Gastroesophageal sphincter (tissue), 3 donors: ENCODE data around the gene DEDD2.

Experiments
- CTCF ChIP-seq, 4 experiments: fragments of 200-600 bp in 2 of 4; fragments of 450-650 bp in 2 of 4; sonication (generic) in 1 of 4; IDR thresholded peaks; one replicate each; pipeline ENCODE4 v1.5.1; 2017 to 2019; ENCODE audit warnings: antibody characterized with exemption in 4 of 4, mild to moderate bottlenecking in 2 of 4, moderate library complexity in 2 of 4
- EP300 ChIP-seq: sonication (generic); formaldehyde crosslinking; IDR thresholded peaks from one replicate; pipeline ENCODE4 v1.6.1; 2017; ENCODE audit warnings: antibody characterized with exemption, mild to moderate bottlenecking
- POLR2A ChIP-seq, 2 donors: fragments of 450-650 bp; IDR thresholded peaks; one replicate each; pipeline ENCODE4 v1.6.1; 2017; ENCODE audit warnings: antibody characterized with exemption in 2 of 2, mild to moderate bottlenecking in 2 of 2, moderate library complexity in 1 of 2

GRCh38 chr19:42166316-42166715 lies 51.2 kb downstream of the DEDD2 start:
- TF ChIP-seq EP300, result no peak
- no peak for TF ChIP-seq CTCF (IDR thresholded peaks at IDR 0.05)
- no peak for TF ChIP-seq POLR2A (IDR thresholded peaks at IDR 0.05)
